C4-2B (cell line): Measurements from ENCODE around the gene OSBPL5.

ENCODE experiments used
- CTCF ChIP-seq: fragments of 450-650 bp; conservative IDR thresholded peaks from 2 replicates; pipeline ENCODE4 v1.5.1; 2017; ENCODE audit warnings: mild to moderate bottlenecking
- ZFX ChIP-seq: fragments of 450-650 bp; IDR thresholded peaks from 2 replicates; pipeline ENCODE4 v1.6.1; 2017

DNA sequence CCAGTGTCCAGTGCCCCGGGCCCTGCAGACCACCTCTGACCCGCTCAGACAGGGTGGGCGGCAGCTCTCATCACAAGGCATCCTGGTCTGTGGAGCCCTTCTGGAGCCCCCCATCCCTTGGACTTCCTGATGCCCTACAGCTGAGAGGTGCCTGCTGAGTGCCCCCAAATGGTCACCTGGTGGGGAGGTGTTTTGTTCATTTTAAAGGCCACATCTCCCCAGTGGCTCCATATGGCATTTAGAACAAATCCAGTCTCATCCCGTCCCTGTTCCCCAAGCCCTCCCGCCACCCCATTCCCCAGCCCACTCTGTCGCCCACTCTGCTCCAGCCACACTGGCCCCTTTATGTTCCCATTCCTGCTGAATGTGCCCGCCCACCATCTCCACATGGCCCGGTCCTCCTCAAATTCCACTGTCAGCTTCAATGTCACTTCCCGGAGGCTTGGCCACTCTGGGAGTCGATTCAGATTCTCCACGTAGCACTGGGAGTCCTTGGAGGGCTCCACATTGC, 32.8 kb downstream of the OSBPL5 start:
- TF ChIP-seq CTCF (no peak), ZFX (no peak)
